ENCODE data around the gene IGSF11.

DNA sequence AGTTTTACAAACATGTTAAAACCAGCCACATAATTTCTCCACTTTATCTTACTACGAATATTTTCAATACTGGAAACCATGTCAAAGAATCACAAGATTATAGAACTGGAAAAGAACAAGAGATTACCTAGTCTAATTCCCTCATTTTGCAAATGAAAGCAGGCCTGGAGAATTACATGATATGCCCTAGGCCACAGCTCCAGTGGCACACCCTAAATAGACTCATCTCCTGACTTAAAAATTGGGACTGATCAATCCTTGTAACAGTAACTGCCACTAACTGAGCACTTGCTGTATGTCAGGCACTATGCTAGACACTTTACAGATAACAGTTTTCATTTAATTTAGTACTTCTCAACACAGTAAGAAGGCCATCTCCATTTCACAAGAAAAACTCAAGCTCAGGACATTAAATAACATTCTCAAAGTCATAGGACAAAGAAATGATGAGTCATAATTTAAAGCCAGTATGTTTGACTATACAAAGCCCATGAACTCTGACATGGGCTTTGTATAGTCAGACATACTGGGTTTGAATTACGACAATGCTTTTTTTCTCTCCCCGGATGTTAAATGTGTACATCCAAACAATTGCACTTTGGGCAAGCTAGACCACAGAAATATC is 9.4 kb downstream of the IGSF11 start:
- TF ChIP-seq CTCF (conservative IDR thresholded peaks at IDR 0.05) (no peak), EZH2 (IDR thresholded peaks at IDR 0.05; ENCODE audit: low read depth) (no peak)

Data from PC-9 (cell line).